K562 (cell line): ENCODE data around the gene P4HTM. TPM values are rescaled to one million over a fixed set of nuclear protein-coding genes. Genes with fewer than 3 reads are reported as not detected.

Source experiments
- ATAC-seq: fragments of 200-7000 bp; cut with Tn5 transposase; 3 replicates; pipeline ENCODE4 v1.9.1; 2020; ENCODE audit warnings: moderate library complexity
- BruUV-seq: library from RNA; stranded (reverse); fragments of 400-500 nt; replicated peaks from 2 replicates; lab custom pipeline; 2021; lab: Mats Ljungman, UMichigan
- CTCF ChIA-PET: fragments of 300-600 bp; formaldehyde crosslinking; extraction: SDS; loops from one replicate; lab custom pipeline; 2021; ENCODE audit warnings: low intra/inter-chr PET ratio; lab: Yijun Ruan, JAX
- POLR2A ChIA-PET: fragments of 300-600, 350-650 bp; sonication (Branson Sonifier 250); formaldehyde crosslinking; extraction: SDS; loops from one replicate; lab custom pipeline; 2021; ENCODE audit warnings: antibody characterized with exemption, inconsistent platforms; lab: Yijun Ruan, JAX
- DNase-seq, 4 experiments: peaks; one replicate each; pipeline versions ENCODE4 v3.0.0 to v3.0.0-alpha.2; 2011 to 2018; ENCODE audit warnings: low spot score in 3 of 4, mixed read lengths in 3 of 4; ENCODE audit errors: extremely low read depth in 1 of 4
- FAIRE-seq: peaks from 2 replicates; lab custom pipeline; 2011; peaks lifted over from hg19 to GRCh38; lab: Jason Lieb, UNC
- H2AFZ ChIP-seq: 2 replicates; pipeline ENCODE4 v1.6.0; 2011; ENCODE audit warnings: low read depth, low read length, control low read depth, inconsistent platforms
- H3K27ac ChIP-seq: fragments of 200-600 bp; 3 replicates; pipeline ENCODE4 v1.8.0; 2011; ENCODE audit warnings: low read depth, mild to moderate bottlenecking, control low read depth, inconsistent platforms, low read length, moderate library complexity, mixed read lengths; ENCODE audit errors: extremely low read depth
- H3K27me3 ChIP-seq, 2 experiments: fragments of 300-600 bp in 1 of 2; 2 replicates in 1 of 2; 3 replicates in 1 of 2; pipeline versions ENCODE4 v1.6.0 to v1.8.0; 2011; ENCODE audit warnings: inconsistent platforms in 2 of 2, low read length in 2 of 2, mild to moderate bottlenecking in 1 of 2, mixed read lengths in 1 of 2, moderate library complexity in 1 of 2; ENCODE audit not compliant: control insufficient read depth in 2 of 2, insufficient read depth in 2 of 2
- H3K36me3 ChIP-seq: fragments of 300-600 bp; 3 replicates; pipeline ENCODE4 v1.8.0; 2011; ENCODE audit warnings: mild to moderate bottlenecking, low read length, inconsistent platforms; ENCODE audit not compliant: control insufficient read depth, insufficient read depth
- H3K4me1 ChIP-seq, 2 experiments: fragments of 200-600 bp in 1 of 2; replicated peaks in 1 of 2; 2 replicates in 1 of 2; 3 replicates in 1 of 2; pipeline versions ENCODE4 v1.5.1 to v1.8.0; 2011; ENCODE audit warnings: inconsistent platforms in 2 of 2, low read length in 2 of 2, mild to moderate bottlenecking in 1 of 2, mixed read lengths in 1 of 2, moderate library complexity in 1 of 2; ENCODE audit not compliant: control insufficient read depth in 2 of 2, insufficient read depth in 2 of 2
- H3K4me2 ChIP-seq: 2 replicates; pipeline ENCODE4 v1.6.1; 2011; ENCODE audit warnings: low read length, control low read depth, inconsistent platforms, mixed read lengths; ENCODE audit not compliant: insufficient read depth
- H3K4me3 ChIP-seq: fragments of 200-600 bp; sonication (generic), shearing (Covaris generic); 2 replicates; pipeline ENCODE4 v1.5.1; 2016; ENCODE audit warnings: control low read depth, inconsistent platforms
- H3K79me2 ChIP-seq: fragments of 200-600 bp; 3 replicates; pipeline ENCODE4 v1.8.0; 2011; ENCODE audit warnings: low read length, inconsistent platforms; ENCODE audit not compliant: control insufficient read depth, insufficient read depth
- H3K9ac ChIP-seq, 2 experiments: 2 replicates each; pipeline versions ENCODE4 v1.6.0 to v1.6.1; 2011; ENCODE audit warnings: low read depth in 2 of 2, low read length in 2 of 2, control low read depth in 1 of 2, inconsistent platforms in 1 of 2, mild to moderate bottlenecking in 1 of 2, mixed read lengths in 1 of 2; ENCODE audit not compliant: insufficient read depth in 1 of 2
- H3K9me1 ChIP-seq: one replicate; pipeline ENCODE4 v1.6.0; 2011; ENCODE audit warnings: inconsistent platforms, mild to moderate bottlenecking, low read length, moderate library complexity; ENCODE audit not compliant: control insufficient read depth, insufficient read depth
- H3K9me3 ChIP-seq: replicated peaks from 2 replicates; pipeline ENCODE4 v1.5.1; 2011; ENCODE audit warnings: low read depth, low read length, inconsistent platforms; ENCODE audit not compliant: control insufficient read depth, insufficient read depth
- H4K20me1 ChIP-seq: replicated peaks from 2 replicates; pipeline ENCODE4 v1.6.1; 2011; ENCODE audit warnings: low read length, inconsistent platforms, mixed read lengths; ENCODE audit not compliant: control insufficient read depth, insufficient read depth
- DEAF1 ChIP-seq: fragments of 450-650 bp; formaldehyde crosslinking; IDR thresholded peaks from 2 replicates; pipeline ENCODE4 v1.4.0; 2020; ENCODE audit warnings: mild to moderate bottlenecking, moderate library complexity
- MTA2 ChIP-seq: fragments of 450-650 bp; IDR thresholded peaks from 2 replicates; pipeline ENCODE4 v1.6.1; 2016; ENCODE audit warnings: low read depth
- SIN3A ChIP-seq, 2 experiments: fragments of 150-350 bp in 1 of 2; IDR thresholded peaks; 2 replicates each; pipeline ENCODE4 v1.6.1; 2011 to 2016; ENCODE audit warnings: borderline replicate concordance in 2 of 2, low read depth in 2 of 2, low read length in 2 of 2, mild to moderate bottlenecking in 2 of 2, moderate library complexity in 2 of 2; ENCODE audit not compliant: control insufficient read depth in 1 of 2
- SP1 ChIP-seq: sonication (generic); formaldehyde crosslinking; IDR thresholded peaks from 2 replicates; pipeline ENCODE4 v1.8.1; 2022; ENCODE audit warnings: mild to moderate bottlenecking, missing genetic modification reagents
- ZC3H8 ChIP-seq: fragments of 450-650 bp; IDR thresholded peaks from 2 replicates; pipeline ENCODE4 v1.6.1; 2017
- ZKSCAN3 ChIP-seq: fragments of 250-450 bp; sonication (Bioruptor Pico); IDR thresholded peaks from 2 replicates; pipeline ENCODE4 v1.4.0; 2020
- WGBS: fragments of 100-300 bp; shearing (Covaris generic); methylation state at CpG from one replicate; pipeline ENCODE4 v1.1.6; 2016; ENCODE audit warnings: low coverage, mixed read lengths; ENCODE audit not compliant: insufficient coverage; ENCODE audit errors: missing lambda C conversion rate; 5-methylcytosine and 5-hydroxymethylcytosine counted together
- in situ Hi-C: fragments of 300-500 bp; cut with MboI; formaldehyde crosslinking; loops from 4 replicates; pipeline ENCODE4 v1.15.0; 2018; ENCODE audit warnings: inconsistent platforms, mixed read lengths
- intact Hi-C: fragments of 100-400 bp; cut with micrococcal nuclease; formaldehyde crosslinking; loops from 2 replicates; pipeline ENCODE4 v1.14.2; 2022
- polyA plus RNA-seq, 8 experiments: library from polyadenylated mRNA; depleted of rRNA in 4 of 8; stranded (reverse) in 5 of 8; unstranded in 3 of 8; fragments of >200 nt; fragmentation: Nextera tagmentation in 2 of 8; fragmentation: Illumina TruSeq in 1 of 8; extraction: Ambion mirVana in 2 of 8; extraction: Trizol in 1 of 8; gene quantifications; 2 replicates each; pipeline versions ENCODE4 v1.2.1 to v1.2.3, GENCODE V29; 2011 to 2014; ENCODE audit warnings: inconsistent platforms in 1 of 8, missing spikeins in 1 of 8
- total RNA-seq, 7 experiments: library from RNA; depleted of rRNA in 6 of 7; stranded (reverse); fragments of >200 nt in 6 of 7; fragmentation: Illumina TruSeq in 2 of 7; extraction: Trizol in 2 of 7; gene quantifications; 2 replicates each; pipeline versions ENCODE4 v1.2.1 to v1.2.3, GENCODE V29; 2011 to 2021; ENCODE audit warnings: low replicate concordance in 1 of 7
- TF ChIP-seq, protein P1 (sequence below): sonication (generic); formaldehyde crosslinking; IDR thresholded peaks from 2 replicates; pipeline ENCODE4 v1.8.1; 2023; ENCODE audit warnings: mild to moderate bottlenecking, missing genetic modification reagents
- TF ChIP-seq, protein P2 (sequence below): sonication (generic); formaldehyde crosslinking; IDR thresholded peaks from 2 replicates; pipeline ENCODE4 v1.8.1; 2023; ENCODE audit warnings: mild to moderate bottlenecking, missing genetic modification reagents
- TF ChIP-seq, protein P3 (sequence below): fragments of 250-450 bp; sonication (Bioruptor Pico); IDR thresholded peaks from 2 replicates; pipeline ENCODE4 v1.5.0; 2020; ENCODE audit warnings: mild to moderate bottlenecking

P4HTM gene
- total and polyA plus RNA-seq, 9 of the 15 experiments (the other 6 are each of a cell fraction or from before 2014, with no cell fraction given): 0.09 to 0.66 (median 0.25) TPM; not detected in 2

- TF ChIP-seq, protein P1, sequence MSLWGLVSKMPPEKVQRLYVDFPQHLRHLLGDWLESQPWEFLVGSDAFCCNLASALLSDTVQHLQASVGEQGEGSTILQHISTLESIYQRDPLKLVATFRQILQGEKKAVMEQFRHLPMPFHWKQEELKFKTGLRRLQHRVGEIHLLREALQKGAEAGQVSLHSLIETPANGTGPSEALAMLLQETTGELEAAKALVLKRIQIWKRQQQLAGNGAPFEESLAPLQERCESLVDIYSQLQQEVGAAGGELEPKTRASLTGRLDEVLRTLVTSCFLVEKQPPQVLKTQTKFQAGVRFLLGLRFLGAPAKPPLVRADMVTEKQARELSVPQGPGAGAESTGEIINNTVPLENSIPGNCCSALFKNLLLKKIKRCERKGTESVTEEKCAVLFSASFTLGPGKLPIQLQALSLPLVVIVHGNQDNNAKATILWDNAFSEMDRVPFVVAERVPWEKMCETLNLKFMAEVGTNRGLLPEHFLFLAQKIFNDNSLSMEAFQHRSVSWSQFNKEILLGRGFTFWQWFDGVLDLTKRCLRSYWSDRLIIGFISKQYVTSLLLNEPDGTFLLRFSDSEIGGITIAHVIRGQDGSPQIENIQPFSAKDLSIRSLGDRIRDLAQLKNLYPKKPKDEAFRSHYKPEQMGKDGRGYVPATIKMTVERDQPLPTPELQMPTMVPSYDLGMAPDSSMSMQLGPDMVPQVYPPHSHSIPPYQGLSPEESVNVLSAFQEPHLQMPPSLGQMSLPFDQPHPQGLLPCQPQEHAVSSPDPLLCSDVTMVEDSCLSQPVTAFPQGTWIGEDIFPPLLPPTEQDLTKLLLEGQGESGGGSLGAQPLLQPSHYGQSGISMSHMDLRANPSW (CRISPR knock-in tag): no peak
- no peak for TF ChIP-seq MTA2
Measured at GRCh38 chr3:49013113-49013737, 23.2 kb downstream of the P4HTM start (continued).

GRCh38 chr3:49013738-49014660 is 24.0 kb downstream of the P4HTM start:
- Histone ChIP-seq H3K27me3 (no peaks in the 10 kb centered on the region), H3K9me3 (no peaks in the 10 kb centered on the region), H3K36me3 (peaks cover 55% of the 10 kb centered on the region; the same call in 2 of the 3 replicates), H3K4me1 (peaks cover 8 to 34% of the 10 kb centered on the region in 2 experiments; a peak in 4 of 5 replicates), H2AFZ (no peak overlapping the region), H3K27ac (no peak overlapping the region), H3K79me2 (peaks cover 46% of the 10 kb centered on the region), H4K20me1 (peaks cover 20% of the 10 kb centered on the region; the same call in 1 of the 2 replicates), H3K4me3 (no peak overlapping the region), H3K4me2 (no peak overlapping the region), H3K9me1 (peaks cover 8% of the 10 kb centered on the region), H3K9ac (peak overlapping the region in 1 of 2 experiments; percentile 28; a peak in 1 of 4 replicates)
- ChIA-PET CTCF (interaction anchor here (0.5 kb wide), 1 partner anchor 658 kb away, joined by 7 read pairs; no protein-coding TSS in a partner anchor), POLR2A (interaction anchor here (0.5 to 1.1 kb wide), 5 partner anchors 8 to 78 kb away, joined by 3 to 7 read pairs (median 4); partner anchors contain the start of genes IMPDH2 and NDUFAF3)
- BruUV-seq: no TSS peak
- DNase-seq (peak in 3 of 4 experiments; percentile 20 to 68 (median 47)), FAIRE-seq (peak; percentile 66), ATAC-seq (peak; percentile 61)
- in situ Hi-C loops (no loop called here), intact Hi-C loops (loop anchor here (2.0 kb wide), 1 partner anchor 25 kb away; no protein-coding TSS in a partner anchor)
- 85% methylated on average over 19 of the region's 24 CpGs for WGBS
- TF ChIP-seq DEAF1 (no peak), ZC3H8 (no peak), SIN3A (IDR thresholded peaks at IDR 0.05; ENCODE audit: borderline replicate concordance in 2 of 2, control insufficient read depth in 1 of 2, low read depth in 2 of 2, low read length in 2 of 2) (no peak), ZKSCAN3 (CRISPR knock-in tag) (no peak), SP1 (no peak)
- TF ChIP-seq, protein P2, sequence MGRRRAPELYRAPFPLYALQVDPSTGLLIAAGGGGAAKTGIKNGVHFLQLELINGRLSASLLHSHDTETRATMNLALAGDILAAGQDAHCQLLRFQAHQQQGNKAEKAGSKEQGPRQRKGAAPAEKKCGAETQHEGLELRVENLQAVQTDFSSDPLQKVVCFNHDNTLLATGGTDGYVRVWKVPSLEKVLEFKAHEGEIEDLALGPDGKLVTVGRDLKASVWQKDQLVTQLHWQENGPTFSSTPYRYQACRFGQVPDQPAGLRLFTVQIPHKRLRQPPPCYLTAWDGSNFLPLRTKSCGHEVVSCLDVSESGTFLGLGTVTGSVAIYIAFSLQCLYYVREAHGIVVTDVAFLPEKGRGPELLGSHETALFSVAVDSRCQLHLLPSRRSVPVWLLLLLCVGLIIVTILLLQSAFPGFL (CRISPR knock-in tag): no peak
- TF ChIP-seq, protein P3, sequence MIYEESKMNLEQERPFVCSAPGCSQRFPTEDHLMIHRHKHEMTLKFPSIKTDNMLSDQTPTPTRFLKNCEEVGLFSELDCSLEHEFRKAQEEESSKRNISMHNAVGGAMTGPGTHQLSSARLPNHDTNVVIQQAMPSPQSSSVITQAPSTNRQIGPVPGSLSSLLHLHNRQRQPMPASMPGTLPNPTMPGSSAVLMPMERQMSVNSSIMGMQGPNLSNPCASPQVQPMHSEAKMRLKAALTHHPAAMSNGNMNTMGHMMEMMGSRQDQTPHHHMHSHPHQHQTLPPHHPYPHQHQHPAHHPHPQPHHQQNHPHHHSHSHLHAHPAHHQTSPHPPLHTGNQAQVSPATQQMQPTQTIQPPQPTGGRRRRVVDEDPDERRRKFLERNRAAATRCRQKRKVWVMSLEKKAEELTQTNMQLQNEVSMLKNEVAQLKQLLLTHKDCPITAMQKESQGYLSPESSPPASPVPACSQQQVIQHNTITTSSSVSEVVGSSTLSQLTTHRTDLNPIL (CRISPR knock-in tag): no peak
